IMR-90 (cell line): ENCODE data around the gene ABHD17A. TPM values are rescaled to one million over a fixed set of nuclear protein-coding genes. Genes with fewer than 3 reads are reported as not detected.

Experiments
- ATAC-seq: fragments of 200-7000 bp; cut with Tn5 transposase; 2 replicates; pipeline ENCODE4 v1.9.1; 2020; ENCODE audit warnings: low read depth, mild to moderate bottlenecking, moderate library complexity
- BruUV-seq: library from RNA; stranded (reverse); fragments of 400-500 nt; replicated peaks from 2 replicates; lab custom pipeline; 2021; lab: Mats Ljungman, UMichigan
- CTCF ChIA-PET: fragments of 300-600 bp; formaldehyde crosslinking; extraction: SDS; loops from one replicate; lab custom pipeline; 2021; ENCODE audit warnings: antibody characterized with exemption; lab: Yijun Ruan, JAX
- POLR2A ChIA-PET: fragments of 300-600 bp; sonication (Branson Sonifier 250); formaldehyde crosslinking; loops from one replicate; lab custom pipeline; 2022; ENCODE audit warnings: antibody characterized with exemption; ENCODE audit not compliant: unreplicated experiment; lab: Charles Lee
- DNase-seq: peaks from one replicate; pipeline ENCODE4 v3.0.0; 2013
- H2AFZ ChIP-seq: replicated peaks from 2 replicates; pipeline ENCODE3; 2013; ENCODE audit warnings: low read length, mild to moderate bottlenecking; ENCODE audit not compliant: poor library complexity
- H2AK5ac ChIP-seq: 2 replicates; pipeline ENCODE4 v1.6.1; 2013; ENCODE audit warnings: low read depth, low read length, inconsistent platforms
- H2AK9ac ChIP-seq: replicated peaks from 2 replicates; pipeline ENCODE3; 2013; ENCODE audit warnings: mild to moderate bottlenecking, low read depth, low read length, moderate library complexity; ENCODE audit not compliant: poor library complexity
- H2BK120ac ChIP-seq: 2 replicates; pipeline ENCODE4 v1.6.1; 2013; ENCODE audit warnings: low read depth, low read length, inconsistent platforms
- H2BK15ac ChIP-seq: 3 replicates; pipeline ENCODE4 v1.6.1; 2013; ENCODE audit warnings: low read depth, low read length, inconsistent platforms
- H2BK20ac ChIP-seq: 2 replicates; pipeline ENCODE4 v1.6.1; 2013; ENCODE audit warnings: low read depth, mild to moderate bottlenecking, inconsistent platforms, low read length, moderate library complexity
- H2BK5ac ChIP-seq: 2 replicates; pipeline ENCODE4 v1.6.1; 2013; ENCODE audit warnings: mild to moderate bottlenecking, low read depth, low read length, inconsistent platforms; ENCODE audit not compliant: poor library complexity, severe bottlenecking
- H3K14ac ChIP-seq: replicated peaks from 2 replicates; pipeline ENCODE4 v1.6.1; 2013; ENCODE audit warnings: low read depth, low read length, inconsistent platforms
- H3K18ac ChIP-seq: 2 replicates; pipeline ENCODE4 v1.6.1; 2013; ENCODE audit warnings: low read depth, low read length, control low read depth
- H3K23ac ChIP-seq: 2 replicates; pipeline ENCODE4 v1.6.1; 2013; ENCODE audit warnings: low read depth, low read length, inconsistent platforms
- H3K27ac ChIP-seq: 2 replicates; pipeline ENCODE4 v1.5.1; 2013; ENCODE audit warnings: mild to moderate bottlenecking, control low read depth, low read length; ENCODE audit not compliant: insufficient read depth
- H3K27me3 ChIP-seq: 2 replicates; pipeline ENCODE4 v1.6.1; 2013; ENCODE audit warnings: low read length; ENCODE audit not compliant: control insufficient read depth, insufficient read depth
- H3K36me3 ChIP-seq: 2 replicates; pipeline ENCODE4 v1.6.1; 2013; ENCODE audit warnings: low read length, mixed read lengths; ENCODE audit not compliant: control insufficient read depth, insufficient read depth
- H3K4ac ChIP-seq: 2 replicates; pipeline ENCODE4 v1.6.1; 2013; ENCODE audit warnings: low read depth, low read length, inconsistent platforms
- H3K4me1 ChIP-seq: 2 replicates; pipeline ENCODE4 v1.6.1; 2013; ENCODE audit warnings: low read length, mixed read lengths; ENCODE audit not compliant: control insufficient read depth, insufficient read depth
- H3K4me2 ChIP-seq: 2 replicates; pipeline ENCODE4 v1.6.1; 2013; ENCODE audit warnings: low read depth, mild to moderate bottlenecking, control low read depth, low read length, moderate library complexity
- H3K4me3 ChIP-seq: 2 replicates; pipeline ENCODE4 v1.5.1; 2013; ENCODE audit warnings: low read depth, mild to moderate bottlenecking, control low read depth, low read length, moderate library complexity; ENCODE audit not compliant: insufficient read depth
- H3K56ac ChIP-seq: 2 replicates; pipeline ENCODE4 v1.6.1; 2013; ENCODE audit warnings: low read length, inconsistent platforms; ENCODE audit not compliant: insufficient read depth; ENCODE audit errors: extremely low read depth
- H3K79me1 ChIP-seq, 2 experiments: 2 replicates each; pipeline ENCODE4 v1.6.1; 2013; ENCODE audit warnings: low read length in 2 of 2, inconsistent platforms in 1 of 2, low read depth in 1 of 2
- H3K9ac ChIP-seq: 2 replicates; pipeline ENCODE4 v1.6.1; 2013; ENCODE audit warnings: low read depth, low read length, control low read depth
- H3K9me1 ChIP-seq: 2 replicates; pipeline ENCODE4 v1.6.1; 2013; ENCODE audit warnings: low read length, inconsistent platforms; ENCODE audit not compliant: insufficient read depth
- H3K9me3 ChIP-seq: 2 replicates; pipeline ENCODE4 v1.6.1; 2013; ENCODE audit warnings: low read length; ENCODE audit not compliant: control insufficient read depth, insufficient read depth
- H4K20me1 ChIP-seq: 2 replicates; pipeline ENCODE4 v1.6.1; 2013; ENCODE audit warnings: low read length, inconsistent platforms; ENCODE audit not compliant: insufficient read depth
- H4K5ac ChIP-seq: 2 replicates; pipeline ENCODE4 v1.6.1; 2013; ENCODE audit warnings: mild to moderate bottlenecking, low read depth, low read length, control low read depth
- H4K8ac ChIP-seq, 2 experiments: 2 replicates each; pipeline ENCODE4 v1.6.1; 2013; ENCODE audit warnings: low read depth in 2 of 2, low read length in 2 of 2, control low read depth in 1 of 2, inconsistent platforms in 1 of 2
- H4K91ac ChIP-seq: 2 replicates; pipeline ENCODE4 v1.6.1; 2013; ENCODE audit warnings: low read depth, low read length, inconsistent platforms; ENCODE audit not compliant: insufficient read depth
- CHD1 ChIP-seq: IDR thresholded peaks from 2 replicates; pipeline ENCODE4 v1.6.1; 2012; ENCODE audit warnings: low read depth, low read length, improper control_type of control experiment
- CTCF ChIP-seq: conservative IDR thresholded peaks from 2 replicates; pipeline ENCODE4 v1.5.1; 2012; ENCODE audit warnings: mild to moderate bottlenecking, low read depth, low read length, improper control_type of control experiment
- FOS ChIP-seq: fragments of 150-350 bp; IDR thresholded peaks from 2 replicates; pipeline ENCODE4 v1.6.1; 2016; ENCODE audit warnings: low read depth, low read length
- MAZ ChIP-seq: IDR thresholded peaks from 2 replicates; pipeline ENCODE4 v1.6.1; 2012; ENCODE audit warnings: low read depth, mild to moderate bottlenecking, low read length, improper control_type of control experiment, moderate library complexity, borderline replicate concordance
- RAD21 ChIP-seq: IDR thresholded peaks from 2 replicates; pipeline ENCODE4 v1.6.1; 2012; ENCODE audit warnings: low read length, improper control_type of control experiment
- SMC3 ChIP-seq: fragments of 150-350 bp; IDR thresholded peaks from 2 replicates; pipeline ENCODE4 v1.6.1; 2016; ENCODE audit warnings: low read depth, mild to moderate bottlenecking, antibody characterized with exemption, low read length, moderate library complexity
- WGBS, 2 experiments: methylation state at CpG; one replicate each; pipeline versions ENCODE4 v1.1.5 to v1.1.7; 2013; ENCODE audit warnings: missing lambda C conversion rate in 2 of 2; ENCODE audit not compliant: insufficient read length in 1 of 2; ENCODE audit errors: extremely low coverage in 2 of 2; 5-methylcytosine and 5-hydroxymethylcytosine counted together
- dilution Hi-C: fragments of 300-500 bp; cut with HindIII; formaldehyde crosslinking; loops from one replicate; pipeline ENCODE4 v1.14.3; 2018; ENCODE audit warnings: low sequenced_read_pairs; ENCODE audit not compliant: unreplicated experiment
- in situ Hi-C: fragments of 300-500 bp; cut with MboI; formaldehyde crosslinking; loops from 3 replicates; pipeline ENCODE4 v1.14.3; 2019; ENCODE audit warnings: low sequenced_read_pairs, inconsistent platforms, mixed read lengths
- intact Hi-C: fragments of 100-400 bp; cut with micrococcal nuclease; formaldehyde crosslinking; loops from 2 replicates; pipeline ENCODE4 v1.10.0; 2022
- polyA plus RNA-seq, 3 experiments: library from polyadenylated mRNA; depleted of rRNA; stranded (reverse); fragments of >200 nt; gene quantifications; 2 replicates each; pipeline ENCODE4 v1.2.3, GENCODE V29; 2012; ENCODE audit warnings: low replicate concordance in 1 of 3
- total RNA-seq: library from RNA; depleted of rRNA; stranded (reverse); fragments of >200 nt; gene quantifications from 2 replicates; pipeline ENCODE4 v1.2.3, GENCODE V29; 2012

The ABHD17A gene
- total and polyA plus RNA-seq, 2 of the 4 experiments (the other 2 are of a cell fraction) = 37.8 to 76.2 TPM

- dilution Hi-C loops = no loop called here
- H3K9me1 ChIP-seq = no peaks in the 10 kb centered on the region
- H3K23ac ChIP-seq = no peak overlapping the region
- H3K27me3 ChIP-seq = no peaks in the 10 kb centered on the region
- H3K18ac ChIP-seq = no peak overlapping the region
- ChIA-PET POLR2A (no interaction called here), CTCF (no interaction called here)
- H2AK5ac ChIP-seq = no peak overlapping the region
- no peak for ATAC-seq
- no peak overlapping the region for H2BK5ac ChIP-seq
- DNase-seq = no peak
- no peak overlapping the region for H4K8ac ChIP-seq
- no peak overlapping the region for H2BK20ac ChIP-seq
- H4K20me1 ChIP-seq = peaks cover 9% of the 10 kb centered on the region; the same call in 1 of the 2 replicates
- H3K4me1 ChIP-seq = no peaks in the 10 kb centered on the region
- H2AK9ac ChIP-seq = no peak overlapping the region
- no peak overlapping the region for H3K9ac ChIP-seq
- no peak overlapping the region for H2AFZ ChIP-seq
- no peak overlapping the region for H3K56ac ChIP-seq
- H4K5ac ChIP-seq = no peak overlapping the region
- H2BK120ac ChIP-seq = no peak overlapping the region
- no TSS peak for BruUV-seq
- in situ Hi-C loops = no loop called here
- H3K4me3 ChIP-seq = no peak overlapping the region
- no peak overlapping the region for H3K14ac ChIP-seq
- no peak overlapping the region for H3K4ac ChIP-seq
- no peak overlapping the region for H2BK15ac ChIP-seq
- no peak overlapping the region for H3K4me2 ChIP-seq
- no peak overlapping the region for H3K27ac ChIP-seq
- TF ChIP-seq RAD21 (no peak), SMC3 (no peak), CHD1 (no peak), MAZ (no peak), FOS (no peak), CTCF (no peak)
- H4K91ac ChIP-seq = no peak overlapping the region
- H3K79me1 ChIP-seq = peaks cover 0 to 5% of the 10 kb centered on the region in 2 experiments; a peak in 1 of 4 replicates
- H3K9me3 ChIP-seq = no peaks in the 10 kb centered on the region
- intact Hi-C loops = no loop called here
- WGBS, 2 experiments = 95% methylated on average over 18 of the region's 19 CpGs; no CpG with 5 or more reads in 1 of the 2 experiments
- peaks cover 65% of the 10 kb centered on the region for H3K36me3 ChIP-seq
Measured at GRCh38 chr19:1920644-1921043, 35.3 kb upstream of the ABHD17A start.
